HEK293 (cell line): Measurements from ENCODE around the gene ANKRD11.

Source experiments
- GFI1B ChIP-seq: fragments of 450-650 bp; formaldehyde crosslinking; IDR thresholded peaks from 2 replicates; pipeline ENCODE4 v1.5.1; 2016; ENCODE audit warnings: missing biosample characterization, missing genetic modification characterization
- HOXD13 ChIP-seq: sonication (generic); formaldehyde crosslinking; IDR thresholded peaks from 2 replicates; pipeline ENCODE4 v1.8.0; 2022; ENCODE audit warnings: missing genetic modification reagents, borderline replicate concordance
- IKZF3 ChIP-seq: fragments of 450-650 bp; IDR thresholded peaks from 2 replicates; pipeline ENCODE4 v1.5.0; 2018; ENCODE audit warnings: missing biosample characterization, mild to moderate bottlenecking, missing genetic modification characterization, moderate library complexity
- KLF7 ChIP-seq: fragments of 450-650 bp; formaldehyde crosslinking; IDR thresholded peaks from 2 replicates; pipeline ENCODE4 v1.5.1; 2016; ENCODE audit warnings: missing biosample characterization, missing genetic modification characterization, borderline replicate concordance
- MZF1 ChIP-seq: fragments of 450-650 bp; formaldehyde crosslinking; IDR thresholded peaks from 2 replicates; pipeline ENCODE4 v1.5.1; 2017; ENCODE audit warnings: missing biosample characterization, missing genetic modification characterization, borderline replicate concordance
- SCRT2 ChIP-seq: fragments of 450-650 bp; formaldehyde crosslinking; IDR thresholded peaks from 2 replicates; pipeline ENCODE4 v1.5.1; 2016; ENCODE audit warnings: missing biosample characterization, missing genetic modification characterization
- YY2 ChIP-seq: fragments of 450-650 bp; formaldehyde crosslinking; IDR thresholded peaks from 2 replicates; pipeline ENCODE4 v1.5.1; 2016; ENCODE audit warnings: missing biosample characterization, missing genetic modification characterization
- ZBTB17 ChIP-seq: fragments of 450-650 bp; formaldehyde crosslinking; IDR thresholded peaks from 2 replicates; pipeline ENCODE4 v1.5.1; 2016; ENCODE audit warnings: missing biosample characterization, missing genetic modification characterization
- ZBTB8A ChIP-seq: fragments of 450-650 bp; formaldehyde crosslinking; IDR thresholded peaks from 2 replicates; pipeline ENCODE4 v1.5.1; 2016; ENCODE audit warnings: missing biosample characterization, missing genetic modification characterization
- ZFP69B ChIP-seq: fragments of 450-650 bp; formaldehyde crosslinking; IDR thresholded peaks from 2 replicates; pipeline ENCODE4 v1.5.1; 2016; ENCODE audit warnings: missing biosample characterization, missing genetic modification characterization
- ZNF175 ChIP-seq: fragments of 450-650 bp; formaldehyde crosslinking; IDR thresholded peaks from 2 replicates; pipeline ENCODE4 v1.5.1; 2016; ENCODE audit warnings: missing biosample characterization, missing genetic modification characterization
- ZNF302 ChIP-seq: fragments of 450-650 bp; formaldehyde crosslinking; IDR thresholded peaks from 2 replicates; pipeline ENCODE4 v1.5.1; 2016; ENCODE audit warnings: missing biosample characterization, missing genetic modification characterization, low read depth
- ZNF514 ChIP-seq: fragments of 450-650 bp; formaldehyde crosslinking; IDR thresholded peaks from 2 replicates; pipeline ENCODE4 v1.5.1; 2016; ENCODE audit warnings: missing biosample characterization, missing genetic modification characterization
- ZNF530 ChIP-seq: fragments of 450-650 bp; formaldehyde crosslinking; IDR thresholded peaks from 2 replicates; pipeline ENCODE4 v1.5.1; 2016; ENCODE audit warnings: low read depth, missing biosample characterization, missing genetic modification characterization
- ZNF600 ChIP-seq: fragments of 450-650 bp; formaldehyde crosslinking; IDR thresholded peaks from 2 replicates; pipeline ENCODE4 v1.5.1; 2016; ENCODE audit warnings: missing biosample characterization, missing genetic modification characterization
- ZNF610 ChIP-seq: fragments of 450-650 bp; formaldehyde crosslinking; IDR thresholded peaks from 2 replicates; pipeline ENCODE4 v1.5.1; 2016; ENCODE audit warnings: missing biosample characterization, missing genetic modification characterization, borderline replicate concordance
- ZNF621 ChIP-seq: fragments of 450-650 bp; formaldehyde crosslinking; IDR thresholded peaks from 2 replicates; pipeline ENCODE4 v1.5.1; 2017; ENCODE audit warnings: missing biosample characterization, missing genetic modification characterization
- ZNF626 ChIP-seq: fragments of 450-650 bp; sonication (Bioruptor Pico); formaldehyde crosslinking; IDR thresholded peaks from 2 replicates; pipeline ENCODE4 v1.5.1; 2018; ENCODE audit warnings: missing biosample characterization, missing genetic modification characterization, inconsistent platforms
- ZNF658 ChIP-seq: fragments of 450-650 bp; formaldehyde crosslinking; IDR thresholded peaks from 2 replicates; pipeline ENCODE4; 2016; ENCODE audit warnings: missing biosample characterization, missing genetic modification characterization
- ZNF660 ChIP-seq: fragments of 450-650 bp; IDR thresholded peaks from 2 replicates; pipeline ENCODE4 v1.5.1; 2018; ENCODE audit warnings: missing biosample characterization, mild to moderate bottlenecking, missing genetic modification characterization
- ZNF768 ChIP-seq: fragments of 450-650 bp; formaldehyde crosslinking; IDR thresholded peaks from 2 replicates; pipeline ENCODE4 v1.5.1; 2018; ENCODE audit warnings: missing biosample characterization, mild to moderate bottlenecking, missing genetic modification characterization
- ZNF776 ChIP-seq: fragments of 450-650 bp; formaldehyde crosslinking; IDR thresholded peaks from 2 replicates; pipeline ENCODE4 v1.5.0; 2017; ENCODE audit warnings: missing biosample characterization, missing genetic modification characterization, borderline replicate concordance
- ZNF777 ChIP-seq: fragments of 450-650 bp; formaldehyde crosslinking; IDR thresholded peaks from 2 replicates; pipeline ENCODE4 v1.5.1; 2017; ENCODE audit warnings: missing biosample characterization, missing genetic modification characterization, borderline replicate concordance
- ZNF837 ChIP-seq: fragments of 450-650 bp; formaldehyde crosslinking; IDR thresholded peaks from 2 replicates; pipeline ENCODE4 v1.5.1; 2016; ENCODE audit warnings: missing biosample characterization, missing genetic modification characterization
- ZSCAN23 ChIP-seq: fragments of 450-650 bp; formaldehyde crosslinking; IDR thresholded peaks from 2 replicates; pipeline ENCODE4 v1.5.1; 2016; ENCODE audit warnings: missing biosample characterization, missing genetic modification characterization
- TF ChIP-seq, protein P1 (sequence below): fragments of 450-650 bp; formaldehyde crosslinking; IDR thresholded peaks from 2 replicates; pipeline ENCODE4 v1.5.1; 2016; ENCODE audit warnings: missing biosample characterization, missing genetic modification characterization
- TF ChIP-seq, protein P2 (sequence below): fragments of 450-650 bp; formaldehyde crosslinking; optimal IDR thresholded peaks from 2 replicates; pipeline ENCODE3; 2016; ENCODE audit warnings: missing biosample characterization, mild to moderate bottlenecking, missing genetic modification characterization
- TF ChIP-seq, protein P3 (sequence below): fragments of 450-650 bp; formaldehyde crosslinking; IDR thresholded peaks from 2 replicates; pipeline ENCODE4 v1.5.1; 2016; ENCODE audit warnings: missing biosample characterization, missing genetic modification characterization
- TF ChIP-seq, protein P4 (sequence below): fragments of 450-650 bp; IDR thresholded peaks from 2 replicates; pipeline ENCODE4 v1.5.1; 2018; ENCODE audit warnings: missing biosample characterization, mild to moderate bottlenecking, missing genetic modification characterization
- TF ChIP-seq, protein P5 (sequence below): fragments of 450-650 bp; formaldehyde crosslinking; IDR thresholded peaks from 2 replicates; pipeline ENCODE4 v1.5.1; 2016; ENCODE audit warnings: missing biosample characterization, missing genetic modification characterization
- TF ChIP-seq, protein P6 (sequence below): fragments of 450-650 bp; formaldehyde crosslinking; IDR thresholded peaks from 2 replicates; pipeline ENCODE4 v1.5.1; 2017; ENCODE audit warnings: missing biosample characterization, missing genetic modification characterization

The ANKRD11 gene

DNA sequence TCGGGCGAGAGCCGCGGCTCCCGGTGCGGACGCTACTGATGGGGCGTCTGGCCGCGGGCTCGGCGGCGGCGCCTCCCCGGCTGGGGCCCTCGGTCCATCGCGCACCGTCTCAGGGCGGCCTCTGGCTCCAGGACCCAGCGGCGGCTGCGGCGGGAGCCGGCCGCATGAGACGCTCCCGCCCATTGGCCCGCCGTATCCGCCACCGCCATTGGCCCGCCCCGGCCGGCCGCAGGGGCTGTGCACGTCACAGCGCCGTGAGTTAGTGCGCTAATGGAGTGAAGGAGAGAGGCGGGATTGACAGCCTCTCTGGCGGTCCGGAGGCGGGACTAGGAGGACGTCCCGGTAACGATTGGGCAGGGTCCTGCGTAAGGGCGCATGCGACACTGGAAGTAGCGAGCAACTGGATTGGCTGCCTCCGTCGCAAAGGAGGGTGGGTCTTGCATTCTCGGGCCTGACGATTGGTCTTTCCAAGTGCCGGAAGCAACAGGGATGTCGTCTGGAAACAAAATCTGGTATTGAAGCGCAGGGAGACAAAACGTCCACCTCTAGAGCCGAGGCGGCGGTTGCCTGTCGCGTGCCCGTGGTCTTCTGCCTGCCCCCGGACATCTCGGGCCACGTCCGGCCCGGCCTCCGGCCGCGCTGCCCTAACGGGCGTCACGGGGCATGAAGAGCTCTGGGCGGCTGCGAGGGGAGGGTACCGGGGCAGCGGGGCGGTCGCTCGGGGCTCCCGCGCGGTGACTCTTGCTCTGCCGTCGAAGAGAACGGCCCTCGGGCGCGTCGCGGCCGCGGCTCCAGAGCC, at the start of gene ANKRD11 (continued):
- TF ChIP-seq ZNF530 (tag by site-specific recombination) (no peak), ZNF175 (no peak), ZNF626 (tag by site-specific recombination) (no peak), IKZF3 (tag by site-specific recombination) (no peak), MZF1 (tag by site-specific recombination) (no peak), GFI1B (tag by site-specific recombination) (no peak), ZNF777 (tag by site-specific recombination) (peak; percentile 95), ZNF660 (peak; percentile 24; the same call in 1 of the 2 replicates), ZNF302 (tag by site-specific recombination) (no peak), SCRT2 (tag by site-specific recombination) (peak; percentile 47), ZBTB17 (tag by site-specific recombination) (peak; percentile 81), HOXD13 (CRISPR knock-in tag) (no peak), ZSCAN23 (no peak), YY2 (tag by site-specific recombination) (0 out of 2 replicates have a peak, but pooled peaks have one; percentile 7), ZFP69B (tag by site-specific recombination) (no peak), ZNF768 (tag by site-specific recombination) (no peak), ZNF600 (tag by site-specific recombination) (0 out of 2 replicates have a peak, but pooled peaks have one; percentile 22), KLF7 (tag by site-specific recombination) (no peak), ZNF837 (tag by site-specific recombination) (no peak), ZNF610 (tag by site-specific recombination) (no peak), ZNF621 (tag by site-specific recombination) (no peak), ZNF776 (no peak), ZNF514 (tag by site-specific recombination) (no peak), ZBTB8A (tag by site-specific recombination) (peak; percentile 64; the same call in 1 of the 2 replicates), ZNF658 (tag by site-specific recombination) (no peak)
- TF ChIP-seq, protein P1, sequence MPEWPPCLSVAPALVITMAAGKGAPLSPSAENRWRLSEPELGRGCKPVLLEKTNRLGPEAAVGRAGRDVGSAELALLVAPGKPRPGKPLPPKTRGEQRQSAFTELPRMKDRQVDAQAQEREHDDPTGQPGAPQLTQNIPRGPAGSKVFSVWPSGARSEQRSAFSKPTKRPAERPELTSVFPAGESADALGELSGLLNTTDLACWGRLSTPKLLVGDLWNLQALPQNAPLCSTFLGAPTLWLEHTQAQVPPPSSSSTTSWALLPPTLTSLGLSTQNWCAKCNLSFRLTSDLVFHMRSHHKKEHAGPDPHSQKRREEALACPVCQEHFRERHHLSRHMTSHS, result no peak
- TF ChIP-seq, protein P2, sequence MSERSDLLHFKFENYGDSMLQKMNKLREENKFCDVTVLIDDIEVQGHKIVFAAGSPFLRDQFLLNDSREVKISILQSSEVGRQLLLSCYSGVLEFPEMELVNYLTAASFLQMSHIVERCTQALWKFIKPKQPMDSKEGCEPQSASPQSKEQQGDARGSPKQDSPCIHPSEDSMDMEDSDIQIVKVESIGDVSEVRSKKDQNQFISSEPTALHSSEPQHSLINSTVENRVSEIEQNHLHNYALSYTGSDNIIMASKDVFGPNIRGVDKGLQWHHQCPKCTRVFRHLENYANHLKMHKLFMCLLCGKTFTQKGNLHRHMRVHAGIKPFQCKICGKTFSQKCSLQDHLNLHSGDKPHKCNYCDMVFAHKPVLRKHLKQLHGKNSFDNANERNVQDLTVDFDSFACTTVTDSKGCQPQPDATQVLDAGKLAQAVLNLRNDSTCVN (tag by site-specific recombination), result peak; percentile 80
- TF ChIP-seq, protein P3, sequence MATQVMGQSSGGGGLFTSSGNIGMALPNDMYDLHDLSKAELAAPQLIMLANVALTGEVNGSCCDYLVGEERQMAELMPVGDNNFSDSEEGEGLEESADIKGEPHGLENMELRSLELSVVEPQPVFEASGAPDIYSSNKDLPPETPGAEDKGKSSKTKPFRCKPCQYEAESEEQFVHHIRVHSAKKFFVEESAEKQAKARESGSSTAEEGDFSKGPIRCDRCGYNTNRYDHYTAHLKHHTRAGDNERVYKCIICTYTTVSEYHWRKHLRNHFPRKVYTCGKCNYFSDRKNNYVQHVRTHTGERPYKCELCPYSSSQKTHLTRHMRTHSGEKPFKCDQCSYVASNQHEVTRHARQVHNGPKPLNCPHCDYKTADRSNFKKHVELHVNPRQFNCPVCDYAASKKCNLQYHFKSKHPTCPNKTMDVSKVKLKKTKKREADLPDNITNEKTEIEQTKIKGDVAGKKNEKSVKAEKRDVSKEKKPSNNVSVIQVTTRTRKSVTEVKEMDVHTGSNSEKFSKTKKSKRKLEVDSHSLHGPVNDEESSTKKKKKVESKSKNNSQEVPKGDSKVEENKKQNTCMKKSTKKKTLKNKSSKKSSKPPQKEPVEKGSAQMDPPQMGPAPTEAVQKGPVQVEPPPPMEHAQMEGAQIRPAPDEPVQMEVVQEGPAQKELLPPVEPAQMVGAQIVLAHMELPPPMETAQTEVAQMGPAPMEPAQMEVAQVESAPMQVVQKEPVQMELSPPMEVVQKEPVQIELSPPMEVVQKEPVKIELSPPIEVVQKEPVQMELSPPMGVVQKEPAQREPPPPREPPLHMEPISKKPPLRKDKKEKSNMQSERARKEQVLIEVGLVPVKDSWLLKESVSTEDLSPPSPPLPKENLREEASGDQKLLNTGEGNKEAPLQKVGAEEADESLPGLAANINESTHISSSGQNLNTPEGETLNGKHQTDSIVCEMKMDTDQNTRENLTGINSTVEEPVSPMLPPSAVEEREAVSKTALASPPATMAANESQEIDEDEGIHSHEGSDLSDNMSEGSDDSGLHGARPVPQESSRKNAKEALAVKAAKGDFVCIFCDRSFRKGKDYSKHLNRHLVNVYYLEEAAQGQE, result no peak
- TF ChIP-seq, protein P4, sequence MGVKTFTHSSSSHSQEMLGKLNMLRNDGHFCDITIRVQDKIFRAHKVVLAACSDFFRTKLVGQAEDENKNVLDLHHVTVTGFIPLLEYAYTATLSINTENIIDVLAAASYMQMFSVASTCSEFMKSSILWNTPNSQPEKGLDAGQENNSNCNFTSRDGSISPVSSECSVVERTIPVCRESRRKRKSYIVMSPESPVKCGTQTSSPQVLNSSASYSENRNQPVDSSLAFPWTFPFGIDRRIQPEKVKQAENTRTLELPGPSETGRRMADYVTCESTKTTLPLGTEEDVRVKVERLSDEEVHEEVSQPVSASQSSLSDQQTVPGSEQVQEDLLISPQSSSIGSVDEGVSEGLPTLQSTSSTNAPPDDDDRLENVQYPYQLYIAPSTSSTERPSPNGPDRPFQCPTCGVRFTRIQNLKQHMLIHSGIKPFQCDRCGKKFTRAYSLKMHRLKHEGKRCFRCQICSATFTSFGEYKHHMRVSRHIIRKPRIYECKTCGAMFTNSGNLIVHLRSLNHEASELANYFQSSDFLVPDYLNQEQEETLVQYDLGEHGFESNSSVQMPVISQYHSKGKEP, result no peak; the same call in 1 of the 2 replicates
- TF ChIP-seq, protein P5, sequence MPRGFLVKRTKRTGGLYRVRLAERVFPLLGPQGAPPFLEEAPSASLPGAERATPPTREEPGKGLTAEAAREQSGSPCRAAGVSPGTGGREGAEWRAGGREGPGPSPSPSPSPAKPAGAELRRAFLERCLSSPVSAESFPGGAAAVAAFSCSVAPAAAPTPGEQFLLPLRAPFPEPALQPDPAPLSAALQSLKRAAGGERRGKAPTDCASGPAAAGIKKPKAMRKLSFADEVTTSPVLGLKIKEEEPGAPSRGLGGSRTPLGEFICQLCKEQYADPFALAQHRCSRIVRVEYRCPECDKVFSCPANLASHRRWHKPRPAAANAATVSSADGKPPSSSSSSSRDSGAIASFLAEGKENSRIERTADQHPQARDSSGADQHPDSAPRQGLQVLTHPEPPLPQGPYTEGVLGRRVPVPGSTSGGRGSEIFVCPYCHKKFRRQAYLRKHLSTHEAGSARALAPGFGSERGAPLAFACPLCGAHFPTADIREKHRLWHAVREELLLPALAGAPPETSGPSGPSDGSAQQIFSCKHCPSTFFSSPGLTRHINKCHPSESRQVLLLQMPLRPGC (tag by site-specific recombination), result no peak
- TF ChIP-seq, protein P6, sequence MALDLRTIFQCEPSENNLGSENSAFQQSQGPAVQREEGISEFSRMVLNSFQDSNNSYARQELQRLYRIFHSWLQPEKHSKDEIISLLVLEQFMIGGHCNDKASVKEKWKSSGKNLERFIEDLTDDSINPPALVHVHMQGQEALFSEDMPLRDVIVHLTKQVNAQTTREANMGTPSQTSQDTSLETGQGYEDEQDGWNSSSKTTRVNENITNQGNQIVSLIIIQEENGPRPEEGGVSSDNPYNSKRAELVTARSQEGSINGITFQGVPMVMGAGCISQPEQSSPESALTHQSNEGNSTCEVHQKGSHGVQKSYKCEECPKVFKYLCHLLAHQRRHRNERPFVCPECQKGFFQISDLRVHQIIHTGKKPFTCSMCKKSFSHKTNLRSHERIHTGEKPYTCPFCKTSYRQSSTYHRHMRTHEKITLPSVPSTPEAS, result no peak
